ELR (cell line): ENCODE measurements around the gene SLC8A3.
A peak's percentile ranks its signal among the peaks of the same experiment; 100 is the strongest.

Source experiments
- DNase-seq: peaks from one replicate; pipeline ENCODE4 v3.0.0-alpha.2; 2015; ENCODE audit warnings: low read depth

The SLC8A3 gene

DNA sequence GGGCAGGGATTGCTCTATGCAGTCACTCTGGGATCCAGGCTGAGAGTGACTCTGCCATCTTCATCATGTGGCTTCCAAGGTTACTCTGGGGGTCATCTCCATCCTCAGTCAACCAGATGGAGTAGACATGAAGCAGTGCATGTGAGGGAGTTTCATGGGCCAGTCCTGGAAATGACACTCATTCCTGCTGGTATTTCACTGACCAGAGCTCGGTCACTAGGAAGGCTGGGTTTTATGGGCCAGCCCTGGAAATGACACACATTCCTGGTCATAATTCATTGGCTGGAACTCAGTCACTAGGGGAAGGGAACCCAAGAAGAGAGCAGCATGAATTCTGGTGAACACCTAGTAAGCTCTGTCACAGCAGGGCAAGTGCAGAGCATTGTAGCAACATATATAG, 164.9 kb downstream of the SLC8A3 start:
- no peak for DNase-seq

DNA sequence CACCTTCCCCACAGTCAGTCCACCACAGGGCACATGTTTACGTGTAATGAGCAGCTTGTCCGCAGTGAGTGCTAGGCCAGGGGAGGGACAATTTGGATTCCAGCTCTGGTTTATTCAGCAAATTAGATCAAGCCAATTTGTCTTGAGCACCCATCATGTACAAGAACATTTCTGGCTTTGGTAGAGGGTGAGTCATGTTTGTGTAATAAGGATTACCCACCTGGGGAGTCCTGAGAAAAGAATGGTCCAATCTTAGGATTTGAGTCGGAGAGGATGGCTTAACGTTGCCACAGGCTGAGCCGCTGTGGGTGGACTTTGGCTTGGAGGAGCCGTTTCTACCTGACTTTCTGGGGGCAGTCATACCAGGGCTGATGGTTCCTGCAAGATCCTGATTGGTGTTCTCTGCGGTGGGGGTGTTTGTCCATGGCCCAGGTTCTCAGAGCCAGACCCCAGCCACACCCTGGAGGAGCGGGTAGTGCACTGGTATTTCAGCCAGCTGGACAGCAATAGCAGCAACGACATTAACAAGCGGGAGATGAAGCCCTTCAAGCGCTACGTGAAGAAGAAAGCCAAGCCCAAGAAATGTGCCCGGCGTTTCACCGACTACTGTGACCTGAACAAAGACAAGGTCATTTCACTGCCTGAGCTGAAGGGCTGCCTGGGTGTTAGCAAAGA, 165.8 kb downstream of the SLC8A3 start:
- DNase-seq, result no peak

DNA sequence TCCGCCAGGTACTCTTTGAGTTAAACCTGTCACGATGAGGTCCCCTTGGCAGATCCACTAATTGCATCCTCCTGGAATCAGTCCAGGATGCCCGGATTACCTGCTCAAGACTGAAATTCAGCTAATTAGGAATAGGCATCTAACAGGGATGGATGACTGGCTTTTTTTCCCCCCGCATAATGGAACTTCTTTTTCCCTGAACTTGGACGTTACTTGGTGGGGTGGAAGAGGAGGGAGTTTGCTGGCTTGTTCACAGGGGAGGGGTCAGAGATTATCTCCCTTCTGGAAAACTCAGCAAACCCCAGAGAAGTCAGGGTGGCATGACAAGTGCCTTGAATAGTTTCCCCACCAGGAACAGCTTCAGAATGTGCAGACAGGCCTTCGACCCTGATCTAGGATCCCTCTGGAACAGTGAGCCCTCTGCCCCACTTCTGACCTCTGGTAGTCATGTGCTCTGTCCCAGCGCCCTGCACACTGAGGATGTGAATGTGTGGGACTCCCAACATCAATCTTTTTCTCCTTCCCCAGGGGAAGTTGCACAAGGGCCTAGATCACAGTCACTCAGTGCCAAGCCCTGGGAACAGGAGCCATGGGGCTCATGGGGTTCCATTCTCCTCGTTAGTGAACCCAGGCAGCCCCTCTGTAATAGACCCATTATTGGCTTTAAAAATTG, 167.1 kb downstream of the SLC8A3 start:
- no peak for DNase-seq

DNA sequence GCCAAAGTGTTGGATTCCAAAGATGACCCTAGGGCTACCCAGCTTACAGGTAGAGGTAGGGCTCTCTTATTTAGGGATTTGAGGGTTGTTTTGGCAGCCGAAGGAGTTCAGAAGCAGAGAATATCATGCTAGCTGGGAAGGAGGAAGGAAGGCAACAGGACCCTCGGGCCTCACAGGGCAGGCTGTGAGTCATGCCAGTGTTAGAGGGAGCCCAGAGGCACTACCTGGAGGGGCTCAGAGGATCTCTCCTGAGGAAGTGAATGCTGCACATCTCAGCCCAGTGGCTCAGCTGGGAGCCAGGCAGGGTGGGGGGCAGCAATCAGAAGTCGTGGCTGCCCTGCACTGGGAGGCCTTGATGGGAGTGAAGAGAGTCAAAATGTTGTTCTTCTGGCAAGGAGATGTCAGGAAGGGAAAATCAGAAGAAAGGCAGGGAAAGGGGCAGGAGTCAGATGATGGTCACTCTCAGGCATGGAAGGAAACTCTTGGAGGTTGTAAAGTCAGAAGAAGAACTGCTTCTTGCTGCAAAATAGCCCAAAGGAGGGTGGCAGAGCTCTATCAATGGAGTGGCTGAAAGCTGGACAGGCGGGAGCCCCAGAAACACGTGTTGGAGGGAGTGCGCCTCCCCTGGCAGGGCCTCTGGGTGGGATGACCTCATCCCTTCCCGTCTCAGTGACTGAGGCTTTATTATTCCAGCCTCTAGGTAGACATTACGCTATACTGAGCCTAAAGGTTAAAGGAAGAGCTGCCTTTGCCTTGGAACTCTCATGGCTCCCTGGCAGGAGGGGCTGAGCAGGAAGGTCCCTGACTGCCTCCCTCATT, 168.2 kb downstream of the SLC8A3 start:
- peak; percentile 29 for DNase-seq

DNA sequence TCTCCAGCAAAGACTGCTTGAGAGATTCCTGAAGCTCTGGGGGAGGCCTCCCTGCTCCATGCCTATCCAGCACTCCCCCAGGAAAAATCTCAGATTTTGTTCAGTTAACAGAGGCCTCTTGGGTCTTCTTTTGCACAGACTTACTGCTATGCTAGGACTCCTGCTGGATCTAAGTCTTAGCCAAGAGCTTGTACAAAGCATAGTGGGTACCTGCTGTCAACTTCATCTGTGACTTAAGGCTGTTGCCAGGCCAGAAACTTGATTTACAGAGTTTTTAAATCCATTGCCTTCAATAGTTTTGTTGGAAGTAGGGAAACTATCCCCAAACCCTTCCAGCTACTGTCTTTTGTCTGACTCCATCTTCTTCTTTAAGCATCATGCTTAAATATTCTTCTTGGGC, 169.1 kb downstream of the SLC8A3 start:
- DNase-seq, result no peak

DNA sequence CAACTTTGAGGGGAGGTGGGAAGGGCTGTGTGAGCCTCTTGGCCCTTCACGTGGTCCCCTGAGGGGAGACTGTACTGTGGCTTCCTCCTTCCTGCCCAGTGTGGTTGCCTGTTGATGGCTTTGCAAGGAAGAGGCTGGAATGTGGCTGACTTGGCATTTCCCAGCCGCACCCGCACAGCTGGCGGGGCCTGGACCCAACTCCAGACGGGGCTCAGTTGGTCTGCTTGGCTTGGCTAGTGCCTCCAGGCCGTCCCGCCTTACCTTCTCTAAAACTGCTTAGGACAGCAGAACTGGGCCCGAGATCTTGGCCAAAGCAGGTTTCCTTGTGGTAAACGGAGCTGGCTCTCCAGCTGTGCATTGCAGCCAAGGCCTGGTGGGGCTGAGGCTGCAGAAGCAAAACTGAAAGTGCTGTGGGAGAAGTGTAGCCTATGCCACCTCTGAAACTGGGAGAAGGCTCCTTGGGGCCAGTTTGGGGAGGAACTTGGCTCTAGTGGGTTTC, 170.0 kb downstream of the SLC8A3 start:
- DNase-seq, result no peak

DNA sequence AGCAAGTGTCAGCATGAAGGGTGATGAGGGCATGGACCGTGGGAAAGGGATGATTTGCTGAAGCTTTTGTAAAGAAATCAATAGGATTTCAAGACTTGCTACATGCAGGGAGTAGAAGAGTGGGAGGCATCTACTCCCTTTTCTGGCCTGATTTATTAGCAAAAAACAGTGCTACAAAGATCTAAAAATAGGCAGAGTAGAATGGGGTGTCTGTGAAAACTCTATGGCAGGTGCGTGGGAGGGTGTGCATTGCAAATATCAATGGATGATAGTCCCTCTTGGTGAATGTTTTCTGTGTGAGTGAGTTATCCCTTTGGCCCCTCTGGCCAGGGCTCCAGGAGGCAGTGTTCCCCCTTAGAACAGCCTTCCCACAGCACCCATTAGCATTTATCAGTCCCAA, 170.5 kb downstream of the SLC8A3 start:
- no peak for DNase-seq

DNA sequence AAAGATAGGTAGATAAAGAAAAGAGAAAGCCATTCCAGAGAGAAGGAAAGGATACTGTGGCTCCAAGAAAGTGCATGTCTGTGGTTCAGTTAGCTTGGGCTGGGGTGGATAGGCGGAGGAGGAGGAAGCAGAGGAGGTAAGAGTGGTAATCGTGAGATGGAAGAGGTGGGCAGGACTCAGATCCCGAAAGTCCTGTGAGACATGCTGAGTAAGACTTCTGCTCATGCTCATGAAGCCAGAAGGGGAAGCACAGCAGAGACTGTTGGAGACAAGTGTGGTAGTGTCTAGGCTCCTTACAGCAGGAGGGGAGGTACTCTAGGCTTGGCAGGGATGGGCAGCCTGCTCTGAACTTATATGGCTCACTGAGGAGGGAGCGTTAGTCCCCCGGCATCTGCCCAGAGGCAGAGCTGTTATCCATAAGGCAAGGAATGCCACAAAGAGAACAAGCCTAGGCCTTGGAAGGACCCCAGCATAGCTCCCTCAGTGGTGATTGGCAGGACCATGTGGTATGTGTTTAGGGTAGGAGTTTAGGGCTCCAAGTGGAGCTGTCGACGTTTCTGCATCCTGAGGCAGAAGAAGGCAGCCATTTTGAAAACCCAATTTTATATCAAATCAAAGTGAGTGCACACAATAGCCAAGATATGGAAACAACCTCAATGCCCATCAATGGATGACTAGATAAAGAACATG, 174.2 kb downstream of the SLC8A3 start:
- DNase-seq, result no peak

DNA sequence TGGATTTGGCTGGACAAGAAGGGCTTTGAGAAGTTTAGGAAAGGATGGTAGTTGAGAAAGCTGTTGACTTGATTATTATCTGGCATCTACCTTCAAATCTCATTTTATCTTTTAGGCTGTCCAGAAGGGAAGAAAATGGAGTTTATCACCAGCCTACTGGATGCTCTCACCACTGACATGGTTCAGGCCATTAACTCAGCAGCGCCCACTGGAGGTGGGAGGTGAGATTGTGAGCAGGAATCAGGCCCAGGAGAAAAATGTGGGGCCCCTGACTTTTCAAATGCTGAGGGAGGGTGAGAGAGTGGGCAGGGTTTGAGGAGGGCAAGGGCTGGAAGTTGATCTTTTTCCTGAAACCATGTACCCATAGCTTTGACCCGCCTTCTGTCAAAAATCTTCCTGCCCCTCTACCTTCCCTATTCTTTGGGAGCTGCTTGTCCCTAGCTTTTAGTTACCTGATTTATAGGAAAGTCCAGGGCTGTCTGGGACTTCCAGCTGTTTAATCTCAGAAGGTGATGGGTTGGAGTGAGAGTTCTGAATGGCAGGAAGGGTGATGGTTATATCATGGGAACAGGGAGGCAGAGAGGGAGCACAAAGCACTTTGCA, 175.4 kb downstream of the SLC8A3 start:
- DNase-seq, result peak; percentile 42

DNA sequence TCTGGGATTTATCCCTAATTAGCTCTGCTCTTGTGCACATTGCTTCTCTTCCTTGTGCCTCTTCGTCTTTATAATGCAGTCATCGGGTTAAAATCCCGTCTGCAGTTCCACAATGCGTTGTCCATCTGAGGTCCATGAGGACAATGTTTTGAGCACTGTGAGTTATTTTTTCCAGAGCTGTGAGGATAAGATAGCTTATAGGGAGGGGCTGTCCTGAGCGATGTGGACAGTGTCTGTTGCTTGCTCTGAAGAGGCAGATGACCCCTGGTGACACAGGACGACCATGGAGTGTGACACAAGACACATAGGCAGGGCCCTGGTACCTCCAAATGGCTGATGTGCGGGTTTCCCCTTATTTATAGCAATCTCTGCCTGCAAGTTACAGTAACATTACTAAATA, 177.0 kb downstream of the SLC8A3 start:
- DNase-seq, result no peak

DNA sequence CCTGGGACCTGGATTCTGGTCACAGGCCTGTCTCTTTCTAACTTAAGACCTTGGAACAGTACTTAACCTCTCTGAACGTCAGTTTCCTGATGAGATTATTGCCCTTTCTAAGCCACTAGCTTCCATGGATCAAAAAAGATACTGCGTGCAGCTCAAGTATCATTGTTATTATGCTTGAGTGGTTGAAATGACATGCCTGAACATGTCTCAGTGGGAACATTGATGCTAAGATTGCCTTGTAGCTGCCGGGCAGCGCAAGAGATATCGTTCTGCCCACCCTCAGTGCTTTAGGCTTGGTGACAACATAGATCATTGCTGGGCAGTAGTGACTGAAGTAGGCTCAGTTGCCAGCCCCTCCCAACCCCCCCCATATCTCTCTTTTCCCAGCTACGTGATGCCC, 177.7 kb downstream of the SLC8A3 start:
- no peak for DNase-seq

DNA sequence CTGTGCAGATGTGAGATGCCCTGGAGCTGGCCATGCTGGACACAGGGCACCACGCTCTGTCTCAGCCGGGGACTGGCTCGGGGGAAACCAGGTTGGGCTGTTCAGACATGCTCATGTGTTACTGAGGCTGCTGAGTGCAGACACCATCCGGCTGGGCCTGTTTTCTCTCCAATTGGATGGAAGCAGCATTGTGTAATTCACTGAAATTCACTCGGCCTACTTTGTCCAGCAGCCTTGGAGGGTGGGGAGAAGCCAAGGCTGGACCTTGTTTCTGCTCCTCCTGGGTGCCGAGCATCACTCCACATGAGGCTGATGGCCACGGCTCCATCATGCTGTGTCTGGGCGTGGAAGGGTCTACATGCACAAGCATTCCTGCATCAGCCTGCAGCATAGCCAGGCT, 178.8 kb downstream of the SLC8A3 start:
- no peak for DNase-seq

DNA sequence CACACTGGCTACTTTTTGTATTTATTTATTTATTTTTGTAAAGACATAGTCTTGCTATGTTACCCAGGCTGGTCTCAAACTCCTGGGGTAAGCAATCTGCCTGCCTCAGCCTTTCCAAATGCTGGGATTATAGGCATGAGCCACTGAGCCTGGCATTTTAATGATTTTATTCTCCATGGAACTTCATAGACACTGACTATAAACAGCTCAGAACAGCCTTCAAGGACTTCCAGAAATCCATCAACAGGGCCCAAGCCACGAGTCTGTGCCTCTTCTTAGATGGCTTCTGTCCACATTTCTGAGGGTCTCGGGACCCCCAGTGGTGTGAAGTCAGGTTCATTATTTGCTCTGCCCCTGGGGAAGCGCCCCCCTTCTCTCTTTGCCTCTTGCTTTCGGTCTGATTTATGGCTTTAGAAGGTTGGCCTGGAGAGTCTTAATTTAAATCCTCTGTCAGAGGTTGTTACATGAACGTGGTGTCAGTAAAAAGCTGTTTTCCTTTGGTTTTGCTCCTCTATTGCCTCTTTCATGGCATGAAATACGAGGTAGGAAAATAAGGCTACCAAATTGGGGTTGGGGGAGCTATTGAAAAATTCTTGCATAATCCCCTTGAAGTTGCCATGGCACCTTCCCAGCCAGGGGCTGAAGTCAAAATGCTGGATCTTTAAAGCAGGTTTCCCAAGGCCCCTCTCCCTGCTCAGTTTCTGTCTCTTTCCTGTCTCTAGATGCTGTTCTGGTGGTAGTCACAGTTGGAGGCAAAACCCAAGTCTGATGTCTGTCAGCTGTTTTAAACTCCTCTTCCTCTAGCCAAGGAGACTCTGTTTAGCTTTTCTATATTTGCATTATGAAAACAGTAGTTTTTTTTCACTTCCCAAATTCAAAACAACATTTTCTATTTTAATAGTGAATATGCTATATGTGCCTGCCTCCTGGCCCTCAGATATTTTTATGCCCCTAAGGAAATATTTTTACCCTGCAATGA, 180.2 kb downstream of the SLC8A3 start:
- DNase-seq, result no peak

DNA sequence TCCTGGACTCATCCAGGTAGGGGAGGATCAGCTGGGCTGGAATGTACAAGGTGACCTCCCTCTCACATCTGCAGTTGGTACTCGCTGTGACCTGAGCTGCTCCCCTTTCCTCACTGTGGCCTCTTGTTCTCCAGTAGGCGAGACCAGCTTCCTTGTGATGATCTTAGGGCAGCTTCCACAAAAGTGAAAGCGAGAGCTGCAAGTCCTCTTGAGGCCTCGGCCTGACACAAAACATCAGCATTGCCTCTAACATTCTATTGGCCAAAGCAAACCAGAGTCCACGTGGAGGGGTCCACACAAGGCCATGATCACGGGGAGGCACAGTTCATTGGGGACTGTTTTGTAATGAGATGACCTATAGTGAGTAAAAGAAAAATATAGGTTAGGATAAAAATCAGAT, 182.1 kb downstream of the SLC8A3 start:
- no peak for DNase-seq

DNA sequence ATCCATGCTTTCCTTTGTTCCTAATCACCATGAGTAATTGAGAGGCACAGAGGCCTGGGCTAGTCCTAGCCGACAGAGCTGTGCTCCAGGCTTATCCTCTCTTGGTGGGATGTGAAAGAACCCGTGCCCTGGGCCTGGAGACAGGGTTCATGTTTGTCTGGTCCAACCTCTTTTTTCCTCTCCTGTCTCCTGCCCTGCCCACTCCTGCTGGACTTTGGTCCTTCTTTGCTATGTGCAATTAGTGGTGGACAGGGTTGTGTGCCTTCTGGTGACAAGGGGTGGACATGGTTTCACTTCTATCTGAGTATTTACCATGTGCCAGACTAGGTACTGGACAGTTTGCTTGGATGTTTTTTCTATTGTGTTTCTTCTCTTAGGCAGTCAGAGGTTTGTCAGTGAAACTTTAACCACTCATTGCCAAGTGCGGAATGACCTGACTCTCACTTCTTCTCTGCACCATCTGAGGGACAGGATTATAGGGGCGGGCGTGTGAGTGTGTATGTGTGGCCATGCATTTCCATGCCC, 183.4 kb downstream of the SLC8A3 start:
- no peak for DNase-seq

DNA sequence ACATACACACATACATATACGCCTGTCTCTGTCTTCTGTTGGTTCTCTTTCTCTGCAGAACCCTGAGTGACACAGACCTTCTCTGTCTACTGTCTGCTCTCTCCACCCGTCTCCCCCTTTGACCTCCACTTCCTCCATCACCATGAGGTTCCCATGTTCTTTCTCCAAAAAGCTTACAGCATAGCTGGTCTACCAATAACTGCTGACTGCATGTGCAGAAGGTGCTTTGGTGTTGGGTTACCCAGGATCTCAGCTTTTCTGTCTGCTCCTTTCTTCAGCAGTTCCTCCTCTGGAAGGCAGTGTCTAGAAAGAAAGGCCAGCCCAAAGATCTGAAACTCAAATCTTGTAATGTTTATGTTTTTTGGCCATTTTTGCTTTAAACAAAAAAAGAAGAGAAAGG, 184.0 kb downstream of the SLC8A3 start:
- DNase-seq, result no peak

DNA sequence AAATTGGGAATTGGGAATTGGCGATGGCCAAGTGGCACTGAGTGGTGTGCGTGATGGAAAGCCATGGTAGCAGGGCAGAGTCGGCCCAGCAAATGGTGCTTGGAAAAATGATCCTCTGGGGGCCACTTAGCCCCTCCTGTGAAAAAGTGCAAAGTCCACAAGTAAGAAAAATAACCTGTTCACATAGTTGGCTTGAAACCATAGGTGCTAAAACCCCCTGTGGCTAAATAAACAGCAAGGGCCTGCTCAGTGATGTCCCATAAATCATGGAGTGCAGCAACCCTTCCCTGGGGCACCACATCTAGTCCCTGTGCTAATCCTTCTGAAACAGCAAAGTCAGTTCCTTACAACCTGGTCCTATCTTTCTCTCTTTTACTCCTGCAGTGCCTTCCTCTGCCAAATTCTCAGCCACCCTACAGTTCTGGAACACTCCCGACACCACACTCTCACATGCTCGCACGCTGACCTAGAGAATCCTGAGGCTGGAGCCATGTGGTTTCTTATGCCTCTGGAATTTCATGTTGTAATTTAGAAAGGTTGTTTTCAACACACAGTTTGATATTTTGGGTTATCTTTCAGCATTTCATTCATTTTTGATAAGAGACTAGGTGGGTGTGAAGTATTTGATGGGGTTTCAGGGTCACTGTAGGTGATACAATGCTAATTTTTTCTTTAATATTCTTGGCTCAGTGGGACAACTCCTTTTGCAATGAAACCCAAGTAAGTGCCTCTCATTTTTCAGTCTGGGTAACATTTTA, 186.0 kb downstream of the SLC8A3 start:
- DNase-seq, result no peak

DNA sequence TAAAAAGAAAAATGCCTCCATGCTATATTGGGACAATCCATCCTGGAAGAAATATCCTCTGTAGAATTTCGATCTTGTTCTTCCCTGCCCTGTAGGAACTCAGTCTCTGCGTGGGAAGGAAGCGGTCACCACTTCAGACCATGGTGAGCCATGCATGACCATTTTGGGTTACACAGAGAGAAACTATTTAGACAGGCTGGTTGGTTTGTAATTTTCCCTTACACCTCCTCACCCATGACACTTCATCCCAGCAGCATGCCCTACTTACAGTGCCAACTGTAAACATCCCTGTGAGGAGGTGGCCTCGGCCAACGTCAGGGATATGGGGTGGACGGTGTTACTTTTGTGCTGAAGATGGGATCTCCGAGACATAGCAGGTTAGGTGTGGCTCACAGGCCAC, 188.2 kb downstream of the SLC8A3 start:
- DNase-seq, result peak; percentile 19

DNA sequence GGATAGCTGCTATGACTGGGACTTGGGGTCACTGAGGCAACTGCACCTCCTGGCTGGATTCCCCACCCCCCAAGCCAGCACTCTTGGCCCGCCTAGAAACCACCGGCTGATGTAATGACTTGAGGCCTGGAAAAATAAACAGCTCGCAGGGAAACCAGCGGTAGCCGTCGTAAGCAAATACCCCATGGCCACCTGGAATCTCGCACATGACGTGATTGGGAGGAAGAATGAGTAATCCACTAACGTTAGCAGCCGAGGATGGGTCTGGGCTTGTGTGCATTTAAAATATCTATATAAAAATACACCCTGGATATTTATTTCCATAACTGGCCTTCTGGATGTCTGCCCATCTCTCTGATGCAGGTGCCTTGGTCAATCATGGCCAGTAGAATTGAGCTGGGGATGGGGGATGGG, 189.5 kb downstream of the SLC8A3 start:
- DNase-seq, result peak; percentile 41

DNA sequence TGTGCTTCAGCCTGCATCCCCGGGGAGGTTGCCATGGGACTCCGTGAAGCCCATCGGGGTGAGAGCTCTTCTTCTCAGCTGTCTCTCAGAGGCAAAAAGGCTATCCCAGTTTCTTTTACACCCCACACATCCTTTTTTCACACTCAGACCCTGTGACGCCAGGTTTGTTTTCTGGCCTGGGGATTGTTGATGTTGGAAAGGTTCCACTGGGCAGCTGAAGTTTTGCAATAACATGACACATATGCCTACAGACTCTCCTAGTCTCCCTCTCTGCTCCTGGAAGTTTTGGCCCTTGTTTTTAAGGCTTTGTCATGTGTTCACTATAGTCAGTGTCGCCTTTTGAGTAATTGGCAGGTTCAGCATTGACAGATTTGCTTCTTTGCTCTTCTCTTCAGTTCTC, 190.9 kb downstream of the SLC8A3 start:
- peak; percentile 43 for DNase-seq
